GM12891 (cell line): ENCODE results near the gene GAS7.

Source experiments
- POLR2A ChIP-seq: IDR thresholded peaks from 2 replicates; pipeline ENCODE4 v1.6.1; 2011; ENCODE audit warnings: low read depth, low read length, control low read depth
- TAF1 ChIP-seq: IDR thresholded peaks from 2 replicates; pipeline ENCODE4 v1.6.1; 2011; ENCODE audit warnings: low read depth, low read length, control low read depth

DNA sequence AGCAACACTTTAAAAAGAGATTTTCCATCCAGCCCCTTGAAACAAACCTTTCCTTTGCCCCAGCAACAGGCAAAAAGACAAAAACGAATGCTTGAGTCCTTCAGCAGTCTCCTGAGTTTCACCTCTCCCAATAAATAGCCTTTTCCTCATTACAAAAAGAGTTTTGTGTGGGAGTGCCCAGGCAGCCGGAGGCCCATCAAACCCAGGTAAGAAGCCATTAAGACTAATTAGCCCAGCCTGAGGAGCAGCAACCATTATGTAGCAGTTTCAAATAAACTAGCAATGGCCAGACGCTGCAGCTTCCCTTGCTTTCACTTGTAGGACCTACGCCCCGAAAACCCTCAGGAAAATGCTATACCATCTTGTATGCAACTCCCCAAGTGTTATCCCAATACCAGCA, 15.6 kb downstream of the GAS7 start:
- TF ChIP-seq TAF1 = no peak
- TF ChIP-seq POLR2A = no peak
